HepG2 (cell line): ENCODE data around the gene SELENOV. TPM values are rescaled to one million over a fixed set of nuclear protein-coding genes. Genes with fewer than 3 reads are reported as not detected.

ENCODE experiments used
- ATAC-seq: fragments of 200-7000 bp; cut with Tn5 transposase; 3 replicates; pipeline ENCODE4 v1.9.1; 2020; ENCODE audit warnings: mild to moderate bottlenecking, moderate library complexity
- BruUV-seq: library from RNA; stranded (reverse); fragments of 400-500 nt; replicated peaks from 2 replicates; lab custom pipeline; 2021; lab: Mats Ljungman, UMichigan
- CTCF ChIA-PET: fragments of 300-600 bp; formaldehyde crosslinking; extraction: SDS; loops from one replicate; lab custom pipeline; 2021; ENCODE audit warnings: low total read pairs, inconsistent platforms, low intra/inter-chr PET ratio; lab: Yijun Ruan, JAX
- POLR2A ChIA-PET: fragments of 350-600 bp; sonication (Branson Sonifier 250); formaldehyde crosslinking; loops from one replicate; lab custom pipeline; 2020; ENCODE audit warnings: antibody characterized with exemption, inconsistent platforms; lab: Yijun Ruan, JAX
- DNase-seq: peaks from one replicate; pipeline ENCODE4 v3.0.0-alpha.2; 2015; ENCODE audit warnings: low spot score
- FAIRE-seq: peaks from 3 replicates; lab custom pipeline; 2011; peaks lifted over from hg19 to GRCh38; lab: Jason Lieb, UNC
- H2AFZ ChIP-seq: one replicate; pipeline ENCODE4 v1.6.1; 2011; ENCODE audit warnings: low read length, inconsistent platforms
- H3K27ac ChIP-seq: fragments of 300-600 bp; 3 replicates; pipeline ENCODE4 v1.8.0; 2011; ENCODE audit warnings: mixed run types, mild to moderate bottlenecking, mixed read lengths, low read length, inconsistent platforms; ENCODE audit not compliant: insufficient read depth; ENCODE audit errors: extremely low read length
- H3K27me3 ChIP-seq, 2 experiments: fragments of 200-600 bp in 1 of 2; 2 replicates in 1 of 2; 3 replicates in 1 of 2; pipeline versions ENCODE4 v1.6.0 to v1.8.0; 2011; ENCODE audit warnings: low read length in 2 of 2, mild to moderate bottlenecking in 2 of 2, moderate library complexity in 2 of 2, inconsistent platforms in 1 of 2; ENCODE audit not compliant: insufficient read depth in 2 of 2, control insufficient read depth in 1 of 2
- H3K36me3 ChIP-seq, 2 experiments: fragments of 200-600 bp in 1 of 2; replicated peaks in 1 of 2; 2 replicates in 1 of 2; 3 replicates in 1 of 2; pipeline versions ENCODE4 v1.5.1 to v1.8.0; 2011; ENCODE audit warnings: low read length in 2 of 2, inconsistent platforms in 1 of 2; ENCODE audit not compliant: insufficient read depth in 2 of 2, control insufficient read depth in 1 of 2
- H3K4me1 ChIP-seq: 2 replicates; pipeline ENCODE4 v1.5.1; 2012; ENCODE audit warnings: low read length, inconsistent platforms; ENCODE audit not compliant: insufficient read depth
- H3K4me2 ChIP-seq: 2 replicates; pipeline ENCODE4 v1.6.0; 2011; ENCODE audit warnings: low read depth, low read length, inconsistent platforms
- H3K4me3 ChIP-seq, 3 experiments: fragments of 200-600 bp in 1 of 3; sonication (generic), shearing (Covaris generic) in 1 of 3; replicated peaks in 1 of 3; 2 replicates each; pipeline ENCODE4 v1.5.1; 2011 to 2016; ENCODE audit warnings: low read length in 3 of 3, inconsistent platforms in 2 of 3, low read depth in 2 of 3, mild to moderate bottlenecking in 2 of 3, control low read depth in 1 of 3, mixed read lengths in 1 of 3; ENCODE audit not compliant: insufficient read depth in 1 of 3
- H3K79me2 ChIP-seq: one replicate; pipeline ENCODE4 v1.6.1; 2011; ENCODE audit warnings: low read length, inconsistent platforms; ENCODE audit not compliant: insufficient read depth
- H3K9ac ChIP-seq: 2 replicates; pipeline ENCODE4 v1.6.0; 2011; ENCODE audit warnings: mild to moderate bottlenecking, low read depth, low read length, inconsistent platforms; ENCODE audit not compliant: insufficient read depth
- H3K9me3 ChIP-seq: 2 replicates; pipeline ENCODE4 v1.5.1; 2012; ENCODE audit warnings: mild to moderate bottlenecking, low read length
- H4K20me1 ChIP-seq: 2 replicates; pipeline ENCODE4 v1.6.0; 2011; ENCODE audit warnings: inconsistent platforms, mild to moderate bottlenecking, low read length, moderate library complexity; ENCODE audit not compliant: insufficient read depth
- CREB1 ChIP-seq, 2 experiments: fragments of 450-650 bp in 1 of 2; IDR thresholded peaks; 2 replicates each; pipeline ENCODE4 v1.6.1; 2016 to 2017; ENCODE audit warnings: control low read depth in 1 of 2, mild to moderate bottlenecking in 1 of 2, missing compliant biosample characterization in 1 of 2, missing genetic modification characterization in 1 of 2
- GATAD2A ChIP-seq: IDR thresholded peaks from 2 replicates; pipeline ENCODE4 v1.6.1; 2016
- NFE2L1 ChIP-seq: sonication (generic); formaldehyde crosslinking; IDR thresholded peaks from 2 replicates; pipeline ENCODE4 v1.4.0; 2020; ENCODE audit warnings: missing genetic modification reagents, mild to moderate bottlenecking, borderline replicate concordance
- PAXIP1 ChIP-seq: sonication (generic); formaldehyde crosslinking; conservative IDR thresholded peaks from 2 replicates; pipeline ENCODE4 v1.4.0; 2020; ENCODE audit warnings: mild to moderate bottlenecking, missing genetic modification reagents, moderate library complexity
- POLR2AphosphoS2 ChIP-seq: IDR thresholded peaks from 2 replicates; pipeline ENCODE4 v1.6.1; 2011; ENCODE audit warnings: low read depth, low read length, improper control_type of control experiment
- ZNF782 ChIP-seq: sonication (generic); formaldehyde crosslinking; IDR thresholded peaks from 2 replicates; pipeline ENCODE4 v1.4.0; 2020; ENCODE audit warnings: missing genetic modification reagents, mild to moderate bottlenecking, borderline replicate concordance
- ZNF839 ChIP-seq: sonication (generic); formaldehyde crosslinking; IDR thresholded peaks from 2 replicates; pipeline ENCODE4 v1.4.0; 2020; ENCODE audit warnings: missing genetic modification reagents, mild to moderate bottlenecking, borderline replicate concordance
- ZNF878 ChIP-seq: sonication (generic); formaldehyde crosslinking; IDR thresholded peaks from 2 replicates; pipeline ENCODE4 v1.8.1; 2023; ENCODE audit warnings: mild to moderate bottlenecking, missing genetic modification reagents, moderate library complexity
- WGBS: methylation state at CpG from one replicate; pipeline ENCODE4 v1.1.6; 2017; ENCODE audit warnings: low lambda C conversion rate; 5-methylcytosine and 5-hydroxymethylcytosine counted together
- in situ Hi-C: cut with HindIII; loops from 2 replicates; pipeline ENCODE4 v1.10.0; 2017; ENCODE audit warnings: low pct_unique_long_range_greater_than_20kb; ENCODE audit not compliant: extremely low pct_ligation_motif_present
- intact Hi-C: fragments of 100-400 bp; cut with micrococcal nuclease; formaldehyde crosslinking; loops from one replicate; pipeline ENCODE4 v1.10.0; 2022; ENCODE audit not compliant: unreplicated experiment
- polyA plus RNA-seq, 8 experiments: library from polyadenylated mRNA; depleted of rRNA in 3 of 8; stranded (reverse) in 7 of 8; unstranded in 1 of 8; fragments of >200 nt; fragmentation: Illumina TruSeq in 4 of 8; extraction: Trizol in 4 of 8; gene quantifications; 2 replicates each; pipeline versions ENCODE4 v1.2.1 to v1.2.3, GENCODE V29; 2011 to 2016; ENCODE audit warnings: low read depth in 4 of 8, missing spikeins in 1 of 8, mixed read lengths in 1 of 8; ENCODE audit not compliant: insufficient read depth in 1 of 8
- total RNA-seq, 5 experiments: library from RNA; depleted of rRNA; stranded (reverse); fragments of >200 nt; fragmentation: Illumina TruSeq; extraction: Trizol; gene quantifications; 2 replicates each; pipeline ENCODE4 v1.2.3, GENCODE V29; 2016; ENCODE audit warnings: low read depth in 1 of 5
- TF ChIP-seq, protein P1 (sequence below): IDR thresholded peaks from 2 replicates; pipeline ENCODE4 v1.6.1; 2012; ENCODE audit warnings: low read depth, low read length, improper control_type of control experiment
- TF ChIP-seq, protein P2 (sequence below): sonication (generic); formaldehyde crosslinking; IDR thresholded peaks from 2 replicates; pipeline ENCODE4 v1.4.0; 2020; ENCODE audit warnings: low read depth, mild to moderate bottlenecking, missing genetic modification reagents
- TF ChIP-seq, protein P3 (sequence below): IDR thresholded peaks from 2 replicates; pipeline ENCODE4 v1.4.0; 2020; ENCODE audit warnings: mild to moderate bottlenecking, missing genetic modification reagents

Gene SELENOV
- total and polyA plus RNA-seq, 2 of the 13 experiments (the other 11 are each of a cell fraction or from before 2014, with no cell fraction given): not detected

DNA sequence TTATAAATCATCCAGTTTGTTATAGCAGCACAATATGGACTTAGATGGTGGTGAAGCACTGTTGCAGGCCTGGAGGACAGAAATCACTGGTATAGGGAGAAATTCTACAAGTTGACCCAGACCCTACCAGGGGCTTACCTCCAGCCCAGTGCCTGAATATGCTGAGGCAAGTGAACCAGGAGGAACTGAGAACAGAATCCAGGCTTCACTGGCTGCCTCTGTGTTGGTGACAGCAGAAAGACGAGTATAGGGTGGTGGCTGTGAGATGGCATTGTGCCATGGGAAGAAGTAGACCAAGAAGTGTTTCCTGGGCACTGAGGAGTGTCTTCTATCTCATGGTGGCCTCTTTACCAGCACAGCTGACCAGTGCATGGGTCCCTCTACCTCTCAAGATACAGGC is 40.9 kb downstream of the SELENOV start (continued):
- no peak for TF ChIP-seq PAXIP1

- peak overlapping the region; percentile 66 for H2AFZ ChIP-seq
- TF ChIP-seq POLR2AphosphoS2: no peak
- no peak for TF ChIP-seq NFE2L1
- TF ChIP-seq ZNF839 (CRISPR knock-in tag): no peak
- no peak for TF ChIP-seq ZNF878
- no peak for TF ChIP-seq ZNF782 (CRISPR knock-in tag)
- TF ChIP-seq GATAD2A (CRISPR knock-in tag): 0 out of 2 replicates have a peak, but pooled peaks have one; percentile 18
- peak; percentile 40; the same call in 1 of the 2 replicates for TF ChIP-seq CREB1 (IDR thresholded peaks at IDR 0.05)
- no peak; the same call in 1 of the 2 replicates for TF ChIP-seq CREB1 (CRISPR knock-in tag; IDR thresholded peaks at IDR 0.05)
- TF ChIP-seq, protein P1, sequence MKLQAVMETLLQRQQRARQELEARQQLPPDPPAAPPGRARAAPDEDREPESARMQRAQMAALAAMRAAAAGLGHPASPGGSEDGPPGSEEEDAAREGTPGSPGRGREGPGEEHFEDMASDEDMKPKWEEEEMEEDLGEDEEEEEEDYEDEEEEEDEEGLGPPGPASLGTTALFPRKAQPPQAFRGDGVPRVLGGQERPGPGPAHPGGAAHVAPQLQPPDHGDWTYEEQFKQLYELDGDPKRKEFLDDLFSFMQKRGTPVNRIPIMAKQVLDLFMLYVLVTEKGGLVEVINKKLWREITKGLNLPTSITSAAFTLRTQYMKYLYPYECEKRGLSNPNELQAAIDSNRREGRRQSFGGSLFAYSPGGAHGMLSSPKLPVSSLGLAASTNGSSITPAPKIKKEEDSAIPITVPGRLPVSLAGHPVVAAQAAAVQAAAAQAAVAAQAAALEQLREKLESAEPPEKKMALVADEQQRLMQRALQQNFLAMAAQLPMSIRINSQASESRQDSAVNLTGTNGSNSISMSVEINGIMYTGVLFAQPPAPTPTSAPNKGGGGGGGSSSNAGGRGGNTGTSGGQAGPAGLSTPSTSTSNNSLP: no peak
- TF ChIP-seq, protein P2, sequence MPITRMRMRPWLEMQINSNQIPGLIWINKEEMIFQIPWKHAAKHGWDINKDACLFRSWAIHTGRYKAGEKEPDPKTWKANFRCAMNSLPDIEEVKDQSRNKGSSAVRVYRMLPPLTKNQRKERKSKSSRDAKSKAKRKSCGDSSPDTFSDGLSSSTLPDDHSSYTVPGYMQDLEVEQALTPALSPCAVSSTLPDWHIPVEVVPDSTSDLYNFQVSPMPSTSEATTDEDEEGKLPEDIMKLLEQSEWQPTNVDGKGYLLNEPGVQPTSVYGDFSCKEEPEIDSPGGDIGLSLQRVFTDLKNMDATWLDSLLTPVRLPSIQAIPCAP (CRISPR knock-in tag): peak; percentile 97
- TF ChIP-seq, protein P3, sequence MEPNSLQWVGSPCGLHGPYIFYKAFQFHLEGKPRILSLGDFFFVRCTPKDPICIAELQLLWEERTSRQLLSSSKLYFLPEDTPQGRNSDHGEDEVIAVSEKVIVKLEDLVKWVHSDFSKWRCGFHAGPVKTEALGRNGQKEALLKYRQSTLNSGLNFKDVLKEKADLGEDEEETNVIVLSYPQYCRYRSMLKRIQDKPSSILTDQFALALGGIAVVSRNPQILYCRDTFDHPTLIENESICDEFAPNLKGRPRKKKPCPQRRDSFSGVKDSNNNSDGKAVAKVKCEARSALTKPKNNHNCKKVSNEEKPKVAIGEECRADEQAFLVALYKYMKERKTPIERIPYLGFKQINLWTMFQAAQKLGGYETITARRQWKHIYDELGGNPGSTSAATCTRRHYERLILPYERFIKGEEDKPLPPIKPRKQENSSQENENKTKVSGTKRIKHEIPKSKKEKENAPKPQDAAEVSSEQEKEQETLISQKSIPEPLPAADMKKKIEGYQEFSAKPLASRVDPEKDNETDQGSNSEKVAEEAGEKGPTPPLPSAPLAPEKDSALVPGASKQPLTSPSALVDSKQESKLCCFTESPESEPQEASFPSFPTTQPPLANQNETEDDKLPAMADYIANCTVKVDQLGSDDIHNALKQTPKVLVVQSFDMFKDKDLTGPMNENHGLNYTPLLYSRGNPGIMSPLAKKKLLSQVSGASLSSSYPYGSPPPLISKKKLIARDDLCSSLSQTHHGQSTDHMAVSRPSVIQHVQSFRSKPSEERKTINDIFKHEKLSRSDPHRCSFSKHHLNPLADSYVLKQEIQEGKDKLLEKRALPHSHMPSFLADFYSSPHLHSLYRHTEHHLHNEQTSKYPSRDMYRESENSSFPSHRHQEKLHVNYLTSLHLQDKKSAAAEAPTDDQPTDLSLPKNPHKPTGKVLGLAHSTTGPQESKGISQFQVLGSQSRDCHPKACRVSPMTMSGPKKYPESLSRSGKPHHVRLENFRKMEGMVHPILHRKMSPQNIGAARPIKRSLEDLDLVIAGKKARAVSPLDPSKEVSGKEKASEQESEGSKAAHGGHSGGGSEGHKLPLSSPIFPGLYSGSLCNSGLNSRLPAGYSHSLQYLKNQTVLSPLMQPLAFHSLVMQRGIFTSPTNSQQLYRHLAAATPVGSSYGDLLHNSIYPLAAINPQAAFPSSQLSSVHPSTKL: 0 out of 2 replicates have a peak, but pooled peaks have one; percentile 11
Measured at GRCh38 chr19:39557811-39558623, 43.1 kb downstream of the SELENOV start.

More at GRCh38 chr19:39557811-39558623, 43.1 kb downstream of the SELENOV start:
- Histone ChIP-seq H3K4me1 (peaks cover 26% of the 10 kb centered on the region), H3K36me3 (no peaks in the 10 kb centered on the region), H3K4me2 (peak overlapping the region; percentile 74), H3K27ac (no peak overlapping the region), H3K79me2 (no peaks in the 10 kb centered on the region), H3K4me3 (peak overlapping the region; percentile 36 to 53 (median 43)), H4K20me1 (no peaks in the 10 kb centered on the region), H3K9me3 (no peaks in the 10 kb centered on the region), H3K27me3 (no peaks in the 10 kb centered on the region), H3K9ac (no peak overlapping the region)
- ATAC-seq: peak; percentile 98
- peak; percentile 90 for FAIRE-seq
- ChIA-PET CTCF (no interaction called here), POLR2A (no interaction called here)
- DNase-seq: peak; percentile 58
- 3% methylated on average over 5 of the region's 5 CpGs for WGBS
- intact Hi-C loops: no loop called here
- in situ Hi-C loops: no loop called here
- no TSS peak for BruUV-seq
